Left kidney (tissue), 8 donors: ENCODE results near the gene CCL14. TPM values are rescaled to one million over a fixed set of nuclear protein-coding genes. Genes with fewer than 3 reads are reported as not detected.
A peak's percentile ranks its signal among the peaks of the same experiment; 100 is the strongest.
"Not testable (repeated sequence)": the region's sequence is repeated elsewhere in the genome, so short reads cannot be mapped to it uniquely, and the experiment has no call there.

Experiments
- DNase-seq: peaks from one replicate; pipeline ENCODE4 v3.0.0-alpha.2; 2013
- long read RNA-seq, 8 donors: transcript quantifications; one replicate each; lab custom pipeline, GENCODE V29; 2026
- polyA plus RNA-seq: library from polyadenylated mRNA; unstranded; fragments of 120-200 nt; gene quantifications from one replicate; pipeline ENCODE4 v1.2.1, GENCODE V29; 2013; ENCODE audit not compliant: insufficient read length

Gene CCL14
- 18.0 TPM for polyA plus RNA-seq
- long read RNA-seq, donor 1, transcript CCL14-202 (3 exons, 898 nt), result major isoform, 14 of 14 reads
- long read RNA-seq, donor 1, partial matches to known transcripts, result 0 of 14 reads
- long read RNA-seq, donor 1, other reads (novel, unspliced or antisense), result 0 of 14 reads
- long read RNA-seq, donor 2, transcript CCL14-202 (3 exons, 898 nt), result major isoform, 14 of 17 reads
- long read RNA-seq, donor 2, partial matches to known transcripts, result 0 of 17 reads
- long read RNA-seq, donor 2, other reads (novel, unspliced or antisense), result 0 of 17 reads
- long read RNA-seq, donor 3, transcript CCL14-202 (3 exons, 898 nt), result major isoform, 12 of 15 reads
- long read RNA-seq, donor 3, partial matches to known transcripts, result 0 of 15 reads
- long read RNA-seq, donor 3, other reads (novel, unspliced or antisense), result 0 of 15 reads
- long read RNA-seq, donor 4, partial matches to known transcripts, result 0 of 3 reads
- long read RNA-seq, donor 4, other reads (novel, unspliced or antisense), result 0 of 3 reads
- long read RNA-seq, donor 5, transcript CCL14-202 (3 exons, 898 nt), result major isoform, 20 of 23 reads
- long read RNA-seq, donor 5, partial matches to known transcripts, result 0 of 23 reads
- long read RNA-seq, donor 5, other reads (novel, unspliced or antisense), result 0 of 23 reads
- long read RNA-seq, donor 6, transcript CCL14-202 (3 exons, 898 nt), result major isoform, 16 of 16 reads
- long read RNA-seq, donor 6, partial matches to known transcripts, result 0 of 16 reads
- long read RNA-seq, donor 6, other reads (novel, unspliced or antisense), result 0 of 16 reads
- long read RNA-seq, donor 7, transcript CCL14-201 (2 exons, 3,265 nt), result minor isoform, 5 of 24 reads
- long read RNA-seq, donor 7, transcript CCL14-202 (3 exons, 898 nt), result major isoform, 18 of 24 reads
- long read RNA-seq, donor 7, partial matches to known transcripts, result 0 of 24 reads
- long read RNA-seq, donor 7, other reads (novel, unspliced or antisense), result 0 of 24 reads
- long read RNA-seq, donor 8, transcript CCL14-202 (3 exons, 898 nt), result major isoform, 6 of 8 reads
- long read RNA-seq, donor 8, partial matches to known transcripts, result 0 of 8 reads
- long read RNA-seq, donor 8, other reads (novel, unspliced or antisense), result 0 of 8 reads

GRCh38 chr17:35986643-35987042, at the start of gene CCL14:
TSS of gene CCL14 (minus strand) at chr17:35986729. CDS start at chr17:35986649, 80 bp downstream.
- no peak for DNase-seq

DNA sequence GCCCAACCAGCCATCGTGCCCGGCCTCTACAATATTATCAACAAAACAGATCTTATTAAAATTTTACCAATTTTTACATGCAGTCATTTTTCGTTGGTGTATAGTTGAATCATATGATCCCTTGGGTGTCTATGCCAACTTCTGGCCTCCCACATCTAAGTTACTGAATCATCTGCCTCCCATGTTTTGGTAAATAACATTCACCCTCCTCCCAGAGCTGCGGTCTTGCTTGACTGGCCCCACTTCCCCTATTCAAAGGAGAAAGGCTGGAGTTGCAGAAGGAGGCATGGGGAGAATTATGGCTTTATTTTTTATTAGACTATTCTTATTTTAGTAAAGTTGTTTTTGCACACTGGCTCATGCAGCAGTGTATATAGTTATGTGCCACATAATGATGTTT, 49.7 kb upstream of the CCL14 start:
- no peak for DNase-seq

DNA sequence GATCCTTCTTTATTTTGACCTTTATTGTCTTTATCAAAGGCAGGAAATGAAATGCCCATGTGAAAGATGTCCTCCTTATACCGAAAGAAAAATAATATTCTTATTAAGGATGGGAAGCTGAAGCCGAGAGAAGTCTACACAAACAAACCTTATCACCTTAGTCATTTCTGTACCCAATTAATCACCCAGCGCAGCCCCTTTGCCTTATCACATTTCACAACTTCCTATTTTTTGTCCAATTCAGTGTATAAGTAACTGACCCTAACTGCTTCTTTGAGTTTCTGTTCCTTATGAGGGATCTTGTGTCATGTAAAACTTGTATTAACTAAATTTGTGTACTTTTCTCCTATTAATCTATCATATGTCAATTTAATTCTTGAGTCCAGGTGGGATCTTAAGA, 47.6 kb upstream of the CCL14 start:
- no peak for DNase-seq

- DNase-seq, result no peak
Measured at GRCh38 chr17:36030956-36031355, 44.4 kb upstream of the CCL14 start.

GRCh38 chr17:36027761-36028160, 41.2 kb upstream of the CCL14 start:
- DNase-seq, result no peak

DNA sequence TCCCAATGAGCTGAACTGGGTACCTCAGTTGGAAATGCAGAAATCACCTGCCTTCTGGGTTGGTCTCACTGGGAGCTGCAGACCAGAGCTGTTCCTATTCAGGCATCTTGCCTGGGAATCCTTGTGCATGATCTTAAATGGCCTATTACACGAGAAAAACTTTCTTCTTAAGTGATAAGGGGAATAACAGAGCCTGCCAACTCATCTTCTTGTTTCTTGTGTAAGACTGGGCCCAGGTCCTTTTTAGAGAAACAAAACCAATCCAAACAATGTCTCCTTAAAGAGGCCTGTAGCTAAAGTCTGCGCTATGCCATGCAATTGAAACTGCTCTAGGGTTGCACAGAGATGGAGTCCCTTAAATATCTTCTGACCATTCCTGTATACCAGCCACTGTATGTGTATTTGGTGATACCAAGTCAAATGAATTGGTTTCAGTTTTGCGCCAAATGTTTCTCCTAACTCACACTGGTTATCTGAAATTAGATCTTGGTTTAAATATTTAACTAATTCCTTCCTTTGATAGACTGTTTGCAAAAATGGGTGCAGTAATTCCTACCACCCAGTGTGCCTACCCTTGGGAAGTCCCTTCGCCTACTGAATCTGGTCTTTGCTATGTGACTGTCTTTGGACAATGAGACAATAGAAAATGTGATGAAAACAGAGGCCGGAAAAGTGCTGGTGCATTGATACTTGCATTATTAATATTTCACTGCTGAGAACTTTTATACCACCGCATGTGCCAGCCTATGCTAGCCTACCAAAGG, 37.8 kb upstream of the CCL14 start:
- no peak for DNase-seq

GRCh38 chr17:36019423-36019822, 32.9 kb upstream of the CCL14 start:
- no peak for DNase-seq

DNA sequence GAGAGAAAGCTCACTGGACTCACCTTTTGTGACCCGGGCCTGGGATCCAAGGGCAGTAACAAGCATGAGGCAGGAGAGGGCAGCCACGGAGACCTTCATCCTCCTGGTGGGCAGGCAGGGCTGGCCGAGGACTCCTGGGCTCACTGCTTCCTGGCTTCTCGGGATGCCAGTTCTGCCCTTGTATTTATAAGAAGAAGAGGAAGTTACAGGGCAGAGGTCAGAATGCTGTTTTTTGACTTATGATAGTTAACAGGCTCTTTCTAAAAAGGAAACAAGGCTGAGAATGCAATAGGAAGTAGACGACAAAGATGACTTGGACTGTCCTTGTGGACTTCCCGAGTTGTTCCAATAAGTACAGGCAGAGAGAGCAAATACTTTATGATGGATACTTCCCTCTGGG, 31.3 kb upstream of the CCL14 start, which contains the start of gene CCL23:
Gene CCL23 (minus strand): TSS at position 174 of the 400 bp plus-strand sequence. CDS start 75 bp downstream, at position 99.
- DNase-seq, result no peak

GRCh38 chr17:36016555-36016954, 30.0 kb upstream of the CCL14 start:
- DNase-seq, result no peak

GRCh38 chr17:36015895-36016294, 29.4 kb upstream of the CCL14 start:
- not testable (repeated sequence) for DNase-seq

DNA sequence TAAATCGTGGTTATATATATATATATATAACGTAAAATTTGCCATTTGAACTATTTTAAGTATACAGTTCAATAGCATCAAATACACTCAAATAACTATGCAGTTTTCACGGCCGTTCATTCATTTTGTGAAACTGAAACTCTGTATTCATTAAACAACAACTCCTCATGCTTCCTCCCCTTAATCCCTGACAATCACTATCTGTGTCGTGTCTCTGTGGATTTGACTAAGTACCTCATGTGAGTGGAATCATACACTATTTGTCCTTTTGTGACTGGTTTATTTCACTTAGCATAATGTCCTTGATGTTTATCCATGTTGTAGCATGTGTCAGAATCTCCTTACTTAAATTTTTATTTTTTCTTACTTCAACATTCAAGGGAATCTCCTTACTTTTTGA, 28.4 kb upstream of the CCL14 start:
- no peak for DNase-seq

DNA sequence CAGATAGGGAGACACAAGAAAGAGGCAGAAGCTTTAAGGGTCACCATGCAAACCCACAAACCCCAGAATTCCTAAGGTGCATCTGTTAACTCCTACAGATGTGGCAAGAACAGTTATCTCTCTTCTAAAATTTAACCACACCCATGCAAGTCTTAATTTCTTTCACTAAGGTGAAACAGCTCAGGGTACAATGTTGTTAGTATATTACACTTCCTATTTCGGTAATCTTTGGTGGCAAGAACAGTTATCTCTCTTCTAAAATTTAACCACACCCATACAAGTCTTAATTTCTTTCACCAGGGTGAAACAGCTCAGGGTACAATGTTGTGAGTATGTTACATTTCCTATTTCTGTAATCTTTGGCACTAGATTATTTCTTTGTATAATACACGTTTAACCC, 24.7 kb upstream of the CCL14 start:
- DNase-seq, result no peak

DNA sequence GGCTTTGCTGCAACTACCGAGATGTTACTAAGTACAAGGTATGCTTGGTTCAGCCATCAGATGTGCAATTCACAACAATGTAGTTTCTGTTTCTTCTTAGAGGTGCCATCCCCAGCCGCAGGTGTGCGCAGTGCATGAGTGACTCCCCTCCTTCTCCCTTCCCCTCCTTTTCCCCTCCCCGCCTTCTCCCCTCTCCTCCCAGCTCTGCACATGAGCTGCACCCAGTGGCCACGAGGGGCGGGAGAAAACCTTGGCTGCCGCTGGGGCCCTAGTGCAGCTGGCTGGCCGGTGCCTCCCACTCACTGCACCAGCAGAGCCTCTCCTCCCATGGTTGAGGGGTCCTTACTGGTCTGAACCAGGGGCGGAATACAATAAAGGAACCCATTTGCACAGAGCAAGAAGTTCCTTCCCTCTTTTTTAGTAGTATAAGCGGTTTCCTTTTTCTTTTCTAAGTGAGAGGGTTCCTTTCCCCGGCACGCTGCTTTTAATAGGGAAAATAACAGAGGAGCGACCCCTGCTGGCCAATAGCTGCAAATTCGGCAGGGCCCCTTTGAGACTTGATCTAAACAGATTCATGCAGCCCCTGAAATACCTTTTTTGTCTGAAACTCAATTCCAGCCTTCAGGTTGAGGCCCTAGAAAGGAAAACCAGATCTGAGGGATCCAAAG, 22.6 kb upstream of the CCL14 start:
- DNase-seq, result no peak

- DNase-seq, result peak; percentile 17
Measured at GRCh38 chr17:36004594-36005108, 18.1 kb upstream of the CCL14 start.

DNA sequence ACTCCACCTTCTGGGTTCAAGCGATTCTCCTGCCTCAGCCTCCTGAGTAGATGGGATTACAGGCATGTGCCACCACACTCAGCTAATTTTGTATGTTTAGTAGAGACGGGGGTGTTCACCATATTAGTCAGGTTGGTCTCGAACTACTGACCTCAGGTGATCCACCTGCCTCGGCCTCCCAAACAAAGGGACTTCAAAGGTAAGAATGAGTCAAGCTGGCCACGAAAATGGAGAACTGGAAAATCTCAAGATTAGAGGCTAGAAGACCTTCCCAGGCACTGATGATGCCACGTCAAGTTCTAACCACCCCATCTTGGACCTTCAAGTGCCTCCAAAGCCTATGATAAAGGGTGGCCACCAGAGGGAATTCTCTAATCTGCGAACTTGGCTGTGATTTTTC, 16.1 kb upstream of the CCL14 start:
- no peak for DNase-seq

DNA sequence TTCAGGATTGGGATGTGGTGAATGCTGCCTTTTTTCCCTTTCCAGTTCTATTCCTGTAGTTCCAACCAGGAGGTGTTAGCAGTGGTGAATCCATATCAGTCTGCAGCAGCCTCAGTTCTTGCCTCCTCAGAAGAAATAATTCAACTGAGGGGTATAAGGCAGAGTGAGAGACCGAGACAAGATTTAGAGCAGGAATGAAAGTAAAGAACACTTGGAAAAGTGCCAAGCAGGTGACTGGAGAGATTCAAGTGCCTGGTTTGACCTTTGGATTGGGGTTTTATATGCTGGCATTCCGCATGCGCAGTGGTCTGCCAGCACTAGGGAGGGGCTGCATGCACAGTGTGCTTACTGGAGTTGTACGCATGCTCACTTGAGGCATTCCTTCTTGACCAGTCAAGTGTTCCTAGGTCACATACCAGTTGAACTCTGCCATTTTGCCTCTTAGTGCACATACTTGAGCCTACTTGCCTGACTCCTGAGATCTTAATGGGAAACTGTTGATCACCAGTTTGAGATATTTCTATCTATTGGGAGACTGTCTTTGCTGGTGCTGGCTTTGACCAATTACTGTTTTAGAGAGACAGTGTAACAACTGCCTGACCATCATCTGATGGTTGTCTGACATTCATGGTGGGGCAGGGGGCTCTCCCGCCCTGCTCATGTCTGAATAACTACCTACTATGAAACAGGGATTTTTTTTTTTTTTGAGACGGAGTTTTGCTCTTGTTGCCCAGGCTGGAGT, 15.5 kb upstream of the CCL14 start:
- peak; percentile 75 for DNase-seq

GRCh38 chr17:36001110-36001771, 14.7 kb upstream of the CCL14 start, which contains the start of gene CCL15:
TSS of gene CCL15 (minus strand) at chr17:36001553. CDS start at chr17:36001492, 61 bp downstream.
- no peak for DNase-seq

GRCh38 chr17:36000732-36001109, 14.2 kb upstream of the CCL14 start:
- no peak for DNase-seq

DNA sequence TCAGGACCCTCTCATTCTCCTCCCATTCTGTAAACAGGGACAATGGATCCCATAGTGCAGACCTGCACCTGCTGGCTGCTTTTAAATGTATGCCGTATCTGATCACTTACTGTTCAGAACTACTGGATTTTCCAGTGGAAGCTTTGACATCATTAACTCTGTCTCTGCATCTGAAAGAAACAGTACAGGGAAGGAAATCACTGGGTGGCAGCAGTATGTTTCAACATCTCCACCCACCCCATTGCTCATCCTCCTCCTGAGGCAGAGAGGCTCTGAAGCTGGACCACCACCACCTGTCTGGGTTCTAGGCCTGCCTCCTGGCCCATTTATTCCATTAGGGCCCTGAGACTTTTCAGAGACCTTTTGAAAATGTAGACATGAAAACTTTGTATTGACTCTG, 12.2 kb upstream of the CCL14 start:
- DNase-seq, result no peak
